Measurements from ENCODE around the gene UBTD2.

DNA sequence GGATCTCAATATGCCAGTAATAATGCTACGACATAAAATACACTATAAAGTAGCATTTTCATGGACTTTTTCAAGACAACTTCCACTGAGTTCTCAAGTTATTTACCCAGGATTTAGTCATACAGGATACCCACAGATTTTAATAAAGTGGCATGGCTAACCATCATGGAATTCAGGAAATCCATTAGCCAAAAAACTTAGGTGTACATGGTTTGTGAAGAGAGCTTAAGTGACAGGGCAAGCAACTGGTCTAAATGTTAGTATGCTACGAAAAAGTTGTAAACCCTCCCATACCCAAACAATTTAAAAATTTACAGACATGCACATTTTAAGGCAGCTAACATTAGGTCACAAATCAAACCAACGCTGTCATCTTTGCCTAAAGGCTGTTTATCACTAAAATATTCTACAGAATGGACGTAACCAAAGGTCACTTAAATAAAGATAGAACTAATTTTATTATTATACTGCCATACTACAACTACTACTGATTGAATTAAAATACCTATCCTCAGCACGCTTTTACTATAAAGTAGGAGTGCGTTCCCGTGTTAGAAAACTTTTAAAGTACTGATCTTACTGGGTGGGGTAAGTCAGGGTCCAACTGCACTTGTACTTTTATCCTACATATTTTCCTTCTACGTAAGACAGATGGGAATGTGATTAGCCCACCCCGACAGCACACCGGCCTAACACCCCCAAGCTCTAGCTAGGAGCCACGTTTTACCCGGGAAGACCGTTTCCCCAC, 1.1 kb downstream of the UBTD2 start:
- no peak for TF ChIP-seq EZH2 (IDR thresholded peaks at IDR 0.05; ENCODE audit: low read length, missing control alignments)
- TF ChIP-seq CTCF (conservative IDR thresholded peaks at IDR 0.05 in 1 of 2, IDR thresholded peaks at IDR 0.05 in 1 of 2; ENCODE audit: low read depth in 1 of 2, low read length in 2 of 2), result no peak

Measured in fibroblast of lung (primary cell).